IPS-15b (cell line): Measurements from ENCODE around the gene SCRG1.

Source experiments
- H3K27me3 ChIP-seq: one replicate; pipeline ENCODE4 v1.6.1; 2013; ENCODE audit warnings: low read length; ENCODE audit not compliant: control insufficient read depth, insufficient read depth
- H3K36me3 ChIP-seq: one replicate; pipeline ENCODE4 v1.6.1; 2013; ENCODE audit warnings: low read length; ENCODE audit not compliant: control insufficient read depth, insufficient read depth
- H3K4me1 ChIP-seq: one replicate; pipeline ENCODE4 v1.6.1; 2013; ENCODE audit warnings: mild to moderate bottlenecking, low read length; ENCODE audit not compliant: control insufficient read depth, insufficient read depth
- H3K4me3 ChIP-seq: one replicate; pipeline ENCODE4 v1.5.1; 2013; ENCODE audit warnings: low read depth, low read length
- H3K9ac ChIP-seq: one replicate; pipeline ENCODE4 v1.6.1; 2013; ENCODE audit warnings: low read depth, mild to moderate bottlenecking, low read length
- H3K9me3 ChIP-seq: one replicate; pipeline ENCODE4 v1.6.1; 2013; ENCODE audit warnings: mild to moderate bottlenecking, low read length; ENCODE audit not compliant: control insufficient read depth, insufficient read depth

SCRG1 gene

DNA sequence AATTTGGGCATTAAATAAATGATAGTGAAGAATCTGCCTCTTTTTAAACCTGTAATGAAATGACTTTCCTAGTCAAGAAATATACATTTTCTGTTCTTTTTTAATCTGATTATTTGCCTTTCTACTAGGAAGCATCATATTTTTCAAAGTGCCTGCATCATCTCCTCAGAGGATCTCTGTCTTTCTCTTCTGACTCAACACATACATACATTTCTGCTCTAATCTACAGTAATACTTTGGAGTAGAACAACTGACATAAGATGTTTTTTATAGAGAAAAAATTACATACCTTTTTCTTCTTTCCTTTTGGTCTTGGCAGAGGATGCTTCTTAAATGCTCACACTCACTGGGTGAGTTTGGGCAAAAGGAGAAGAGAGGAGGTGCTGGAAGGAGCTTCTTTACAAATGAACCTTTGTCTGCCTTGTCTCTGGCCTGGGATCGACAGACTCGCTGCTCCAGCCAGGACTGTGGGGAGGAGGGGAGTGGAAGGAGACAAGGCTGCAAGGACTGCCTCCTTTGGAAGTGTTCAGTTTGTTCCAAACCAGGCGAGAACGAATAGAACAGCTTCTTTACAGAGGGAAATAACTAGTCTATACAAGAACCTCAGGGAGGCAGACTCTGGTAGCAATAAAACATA, at the start of gene SCRG1:
Gene SCRG1 (minus strand): TSS at position 338 of the 637 bp plus-strand sequence. CDS start 7,702 bp downstream, outside the sequence.
- no peaks in the 10 kb centered on the region for H3K27me3 ChIP-seq
- no peaks in the 10 kb centered on the region for H3K4me1 ChIP-seq
- H3K4me3 ChIP-seq, result no peak within 1 kb of the TSS
- H3K36me3 ChIP-seq, result no peaks in the 10 kb centered on the region
- H3K9ac ChIP-seq, result no peak within 1 kb of the TSS
- no peaks in the 10 kb centered on the region for H3K9me3 ChIP-seq

DNA sequence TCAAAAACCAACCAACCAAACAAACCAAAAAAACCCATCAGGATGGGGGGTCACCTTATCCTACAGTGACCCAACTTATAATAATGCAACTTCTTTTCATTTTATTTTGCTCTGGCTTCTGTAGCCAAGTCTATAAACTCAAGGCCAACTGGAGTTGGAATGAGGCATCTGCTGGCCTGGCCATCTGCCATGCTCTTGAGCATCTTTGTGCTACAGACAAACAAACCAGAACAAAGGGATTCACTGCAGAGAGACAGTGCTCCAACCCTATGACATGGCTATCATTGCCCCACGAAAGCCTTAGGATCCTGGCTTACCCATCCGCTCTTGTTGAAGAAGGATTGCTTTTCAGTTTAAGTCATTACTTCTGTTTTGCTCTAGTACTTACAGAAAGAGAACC, 49.2 kb upstream of the SCRG1 start:
- Histone ChIP-seq H3K27me3 (no peaks in the 10 kb centered on the region), H3K4me1 (no peaks in the 10 kb centered on the region), H3K9ac (no peak overlapping the region), H3K4me3 (no peak overlapping the region), H3K9me3 (no peaks in the 10 kb centered on the region), H3K36me3 (no peaks in the 10 kb centered on the region)

DNA sequence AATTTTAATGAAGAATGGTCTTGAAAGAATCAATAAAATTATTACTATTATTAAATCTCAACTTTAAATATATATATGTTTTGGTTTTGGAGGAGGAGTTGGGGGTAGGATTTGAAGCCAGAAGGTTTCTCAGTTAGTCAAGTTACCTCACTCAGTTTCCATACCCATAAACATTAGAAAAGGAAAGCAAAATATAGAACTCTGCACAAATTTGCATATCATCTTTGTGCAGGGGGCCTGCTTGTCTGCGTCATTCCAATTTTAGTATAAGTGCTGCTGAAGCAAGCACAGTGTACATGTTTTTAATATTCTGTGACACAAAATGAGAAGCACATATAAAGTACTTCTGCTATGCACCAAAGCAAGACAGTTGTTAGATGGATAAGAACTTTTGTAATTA, 47.5 kb upstream of the SCRG1 start:
- no peak overlapping the region for H3K4me3 ChIP-seq
- no peaks in the 10 kb centered on the region for H3K4me1 ChIP-seq
- H3K9ac ChIP-seq, result no peak overlapping the region

DNA sequence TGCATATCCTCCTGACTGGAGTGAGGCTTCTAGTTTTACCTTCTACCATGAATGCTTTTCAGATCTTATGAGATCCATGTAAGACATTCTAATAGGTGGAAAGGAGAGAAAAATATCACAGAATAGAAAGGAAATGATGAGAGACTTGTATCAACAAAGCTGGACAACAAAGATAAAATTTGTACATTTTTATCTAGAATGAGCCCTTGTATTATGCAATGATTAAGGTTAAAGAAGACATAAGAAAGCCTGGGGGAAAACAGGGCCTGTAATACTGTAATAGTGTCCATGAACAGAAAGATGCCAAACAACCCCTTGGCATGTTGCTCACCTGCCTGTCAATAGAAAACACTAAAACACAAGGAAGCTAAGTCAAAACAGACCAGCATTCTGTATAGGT, 44.2 kb upstream of the SCRG1 start:
- Histone ChIP-seq H3K36me3 (no peaks in the 10 kb centered on the region), H3K4me3 (no peak overlapping the region), H3K9me3 (no peaks in the 10 kb centered on the region), H3K4me1 (no peaks in the 10 kb centered on the region), H3K27me3 (no peaks in the 10 kb centered on the region), H3K9ac (no peak overlapping the region)

More for the DNA sequence above, 47.5 kb upstream of the SCRG1 start:
- H3K27me3 ChIP-seq, result no peaks in the 10 kb centered on the region
- no peaks in the 10 kb centered on the region for H3K36me3 ChIP-seq
- no peaks in the 10 kb centered on the region for H3K9me3 ChIP-seq

DNA sequence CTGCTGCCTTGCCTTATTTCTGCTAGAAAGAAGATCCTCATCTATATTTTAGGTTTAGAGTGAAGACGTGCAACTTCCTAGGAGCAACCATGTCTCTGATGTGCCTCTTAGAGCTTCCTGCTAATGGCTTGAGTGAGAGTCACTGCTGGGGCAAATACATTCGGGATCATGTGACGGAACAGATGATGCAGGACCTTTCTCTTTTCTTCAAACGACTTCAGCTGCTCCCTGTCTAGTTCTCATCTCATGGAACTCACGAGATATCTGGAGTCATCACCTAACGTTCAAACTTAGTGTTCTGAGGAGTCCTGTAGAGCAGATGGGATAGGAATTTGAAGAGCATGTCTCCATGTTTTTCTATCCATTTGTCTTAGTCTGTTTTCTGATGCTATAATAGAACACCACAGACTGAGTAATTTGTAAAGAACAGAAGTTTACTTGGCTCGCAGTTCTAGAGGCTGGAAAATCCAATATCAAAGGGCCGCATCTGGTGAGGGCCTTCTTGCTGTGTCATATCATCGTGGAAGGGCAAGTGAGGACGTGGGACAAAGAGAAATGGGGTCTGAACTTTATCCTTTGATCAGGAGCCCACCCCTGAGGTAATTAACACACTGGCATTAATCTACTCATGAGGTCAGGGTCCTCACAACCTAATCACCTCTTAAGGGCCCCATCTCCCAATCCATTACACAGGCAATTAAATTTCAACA, 43.5 kb upstream of the SCRG1 start:
- Histone ChIP-seq H3K36me3 (no peaks in the 10 kb centered on the region), H3K4me1 (no peaks in the 10 kb centered on the region), H3K9ac (no peak overlapping the region), H3K27me3 (no peaks in the 10 kb centered on the region), H3K9me3 (no peaks in the 10 kb centered on the region), H3K4me3 (no peak overlapping the region)

DNA sequence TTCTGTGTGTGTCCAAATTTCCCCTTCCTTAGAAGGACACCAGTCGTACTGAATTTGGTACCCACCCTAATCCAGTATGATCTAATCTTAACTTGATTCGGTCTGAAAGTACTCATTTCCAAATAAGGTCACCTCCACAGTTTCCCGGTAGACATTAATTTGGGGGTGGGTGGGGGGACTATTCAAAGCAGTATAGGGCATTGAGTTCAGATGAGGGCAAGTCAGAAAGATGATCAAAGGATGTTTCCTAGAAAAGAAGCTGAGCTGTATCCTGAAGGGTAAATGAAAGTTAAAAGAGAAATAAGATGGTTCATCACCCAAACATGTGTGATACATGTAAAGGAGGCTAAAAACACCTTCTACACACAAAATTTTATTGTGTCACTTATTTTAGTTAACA, 42.0 kb upstream of the SCRG1 start:
- Histone ChIP-seq H3K4me1 (peaks cover 3% of the 10 kb centered on the region), H3K9ac (no peak overlapping the region), H3K36me3 (no peaks in the 10 kb centered on the region), H3K27me3 (no peaks in the 10 kb centered on the region), H3K4me3 (no peak overlapping the region), H3K9me3 (no peaks in the 10 kb centered on the region)

DNA sequence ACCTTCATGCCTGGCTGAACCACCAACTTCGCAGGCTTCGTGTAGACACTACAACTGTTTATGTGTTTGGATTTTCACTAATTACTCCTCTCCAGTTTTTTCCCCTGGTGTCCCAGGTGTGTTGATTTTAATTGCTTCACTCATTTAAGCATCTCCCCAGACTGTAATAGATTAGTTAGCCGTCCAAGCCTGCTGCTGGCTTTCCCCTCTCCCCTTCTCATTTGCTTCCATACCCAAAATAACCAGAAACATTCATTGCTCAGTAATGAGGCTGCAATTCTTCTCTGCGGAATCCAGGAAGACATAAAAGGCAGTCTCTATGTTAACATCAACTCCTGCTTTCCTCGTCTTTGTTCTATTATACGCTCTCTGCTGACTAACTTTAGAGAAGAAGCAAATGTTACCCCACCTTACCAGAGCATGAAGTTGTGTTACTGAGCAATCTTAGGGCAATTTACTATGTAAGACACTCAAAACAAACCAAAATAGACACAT, 37.9 kb upstream of the SCRG1 start:
- H3K4me3 ChIP-seq, result no peak overlapping the region
- peaks cover 2% of the 10 kb centered on the region for H3K27me3 ChIP-seq
- no peak overlapping the region for H3K9ac ChIP-seq
- H3K9me3 ChIP-seq, result no peaks in the 10 kb centered on the region
- no peaks in the 10 kb centered on the region for H3K36me3 ChIP-seq
- peaks cover 6% of the 10 kb centered on the region for H3K4me1 ChIP-seq

DNA sequence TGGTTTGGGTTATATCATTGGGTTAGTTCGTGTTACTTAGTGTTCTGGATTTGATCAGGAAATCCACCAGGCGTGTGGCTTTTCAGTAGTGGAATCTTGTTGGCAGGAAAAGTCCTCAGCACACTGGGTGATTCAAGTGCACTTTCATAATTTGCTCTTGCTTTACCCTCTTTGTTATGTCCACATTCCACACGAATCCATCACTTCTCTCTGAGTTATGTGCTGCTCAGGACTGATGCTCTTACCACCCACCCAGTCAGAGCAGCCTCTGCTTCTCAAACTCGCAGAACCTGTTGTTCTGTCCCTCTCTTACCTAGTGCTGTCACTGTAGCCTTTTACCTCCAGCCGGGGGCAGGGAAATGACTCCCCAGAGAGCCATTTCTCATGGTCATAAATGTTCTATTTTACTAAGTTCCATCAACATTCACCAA, 37.2 kb upstream of the SCRG1 start:
- Histone ChIP-seq H3K4me3 (no peak overlapping the region), H3K27me3 (peaks cover 2% of the 10 kb centered on the region), H3K4me1 (peaks cover 6% of the 10 kb centered on the region), H3K9me3 (no peaks in the 10 kb centered on the region), H3K36me3 (no peaks in the 10 kb centered on the region), H3K9ac (no peak overlapping the region)

DNA sequence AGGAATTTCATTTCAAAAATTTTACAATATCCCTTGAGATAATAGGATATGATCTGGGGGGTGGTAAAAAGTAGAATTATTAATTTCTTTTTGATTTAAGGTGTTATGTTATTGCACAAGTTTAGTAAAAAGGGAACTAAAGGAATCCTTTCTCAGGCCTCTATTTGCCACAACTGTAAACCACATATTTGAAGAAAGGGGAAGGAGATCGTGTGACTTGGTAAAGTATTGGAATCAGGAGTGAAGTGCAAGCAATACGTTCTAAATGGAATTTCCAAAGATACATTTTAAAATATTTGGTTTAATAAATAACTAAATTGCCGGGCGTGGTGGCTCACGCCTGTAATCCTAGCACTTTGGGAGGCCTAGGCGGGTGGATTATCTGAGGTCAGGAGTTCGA, 35.3 kb upstream of the SCRG1 start:
- no peaks in the 10 kb centered on the region for H3K9me3 ChIP-seq
- H3K36me3 ChIP-seq, result no peaks in the 10 kb centered on the region
- H3K27me3 ChIP-seq, result peaks cover 2% of the 10 kb centered on the region
- H3K4me3 ChIP-seq, result no peak overlapping the region
- H3K4me1 ChIP-seq, result peaks cover 6% of the 10 kb centered on the region
- H3K9ac ChIP-seq, result no peak overlapping the region

DNA sequence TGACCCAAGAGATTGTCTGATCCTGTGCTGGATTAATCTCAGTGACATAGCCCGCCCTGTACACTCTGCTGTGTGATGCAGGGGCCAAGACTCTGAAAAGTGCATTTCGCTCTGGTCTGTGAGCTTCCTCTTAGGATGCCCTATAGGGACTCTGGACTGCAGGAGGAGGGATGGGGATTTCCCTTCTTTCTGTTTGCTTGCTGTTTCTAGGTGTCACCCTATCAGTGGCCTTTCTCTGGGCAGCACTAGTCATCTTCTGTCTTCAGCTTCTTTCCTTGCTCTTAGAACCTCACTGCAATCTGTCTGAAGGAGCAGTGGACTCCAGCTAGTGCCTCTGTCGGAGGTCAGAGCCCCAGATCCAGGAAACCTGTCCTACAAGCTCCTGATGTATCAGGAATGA, 34.5 kb upstream of the SCRG1 start:
- Histone ChIP-seq H3K36me3 (no peaks in the 10 kb centered on the region), H3K9me3 (no peaks in the 10 kb centered on the region), H3K4me3 (no peak overlapping the region), H3K27me3 (peaks cover 2% of the 10 kb centered on the region), H3K4me1 (peaks cover 6% of the 10 kb centered on the region), H3K9ac (no peak overlapping the region)

DNA sequence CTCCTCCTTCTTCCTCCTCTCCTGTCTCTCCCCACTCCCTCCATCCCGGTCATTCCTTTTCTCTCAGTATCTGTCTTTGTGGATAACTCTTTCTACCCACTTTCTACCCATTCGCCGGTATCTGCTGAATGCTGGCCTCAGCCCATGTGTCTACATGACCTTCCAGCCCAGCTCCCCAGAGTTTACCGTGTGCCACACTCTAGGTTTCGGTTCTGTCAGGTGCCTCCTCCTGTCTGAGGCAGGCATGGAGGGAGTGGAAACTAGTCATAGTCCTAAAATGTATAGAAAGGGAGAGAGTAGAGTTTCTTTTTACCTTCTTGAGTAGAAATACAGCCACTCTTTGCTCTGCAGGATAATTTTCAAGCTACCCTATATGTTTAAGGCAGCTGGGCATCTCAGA, 33.5 kb upstream of the SCRG1 start:
- Histone ChIP-seq H3K9me3 (no peaks in the 10 kb centered on the region), H3K9ac (no peak overlapping the region), H3K36me3 (no peaks in the 10 kb centered on the region), H3K4me3 (no peak overlapping the region), H3K27me3 (peaks cover 2% of the 10 kb centered on the region), H3K4me1 (peaks cover 6% of the 10 kb centered on the region)

DNA sequence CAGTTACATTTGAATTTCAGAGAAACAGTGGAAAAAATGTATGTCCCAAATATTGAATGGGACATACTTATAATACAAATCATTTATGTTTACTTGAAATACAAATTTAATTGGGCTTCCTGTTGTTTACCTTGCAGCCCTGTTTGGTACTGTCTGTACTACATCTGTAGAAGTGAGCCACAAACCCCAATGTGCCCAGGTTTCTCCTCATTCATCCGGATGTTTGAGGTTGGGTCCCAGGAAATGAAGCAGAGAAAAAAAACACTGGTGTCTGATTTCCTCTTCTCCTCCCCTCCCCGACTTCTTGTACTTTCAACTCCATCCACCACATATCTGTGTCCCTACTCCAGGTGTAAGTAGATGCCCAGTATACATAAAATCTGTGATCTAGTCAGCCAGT, 27.1 kb upstream of the SCRG1 start:
- Histone ChIP-seq H3K4me3 (no peak overlapping the region), H3K27me3 (no peaks in the 10 kb centered on the region), H3K36me3 (no peaks in the 10 kb centered on the region), H3K9ac (no peak overlapping the region), H3K9me3 (no peaks in the 10 kb centered on the region), H3K4me1 (no peaks in the 10 kb centered on the region)
